A172 (cell line): ENCODE data around the gene CCL5. TPM values are rescaled to one million over a fixed set of nuclear protein-coding genes. Genes with fewer than 3 reads are reported as not detected.
"Not testable (repeated sequence)": the region's sequence is repeated elsewhere in the genome, so short reads cannot be mapped to it uniquely, and the experiment has no call there.

Source experiments
- DNase-seq: peaks from one replicate; pipeline ENCODE4 v3.0.0-alpha.2; 2015; ENCODE audit warnings: low spot score
- total RNA-seq: library from RNA; depleted of rRNA; stranded (reverse); fragments of >200 nt; shearing (Covaris generic); gene quantifications from 2 replicates; pipeline ENCODE4 v1.2.3, GENCODE V29; 2014

Gene CCL5
- total RNA-seq, 1 experiment from 2014 or later = not detected

DNA sequence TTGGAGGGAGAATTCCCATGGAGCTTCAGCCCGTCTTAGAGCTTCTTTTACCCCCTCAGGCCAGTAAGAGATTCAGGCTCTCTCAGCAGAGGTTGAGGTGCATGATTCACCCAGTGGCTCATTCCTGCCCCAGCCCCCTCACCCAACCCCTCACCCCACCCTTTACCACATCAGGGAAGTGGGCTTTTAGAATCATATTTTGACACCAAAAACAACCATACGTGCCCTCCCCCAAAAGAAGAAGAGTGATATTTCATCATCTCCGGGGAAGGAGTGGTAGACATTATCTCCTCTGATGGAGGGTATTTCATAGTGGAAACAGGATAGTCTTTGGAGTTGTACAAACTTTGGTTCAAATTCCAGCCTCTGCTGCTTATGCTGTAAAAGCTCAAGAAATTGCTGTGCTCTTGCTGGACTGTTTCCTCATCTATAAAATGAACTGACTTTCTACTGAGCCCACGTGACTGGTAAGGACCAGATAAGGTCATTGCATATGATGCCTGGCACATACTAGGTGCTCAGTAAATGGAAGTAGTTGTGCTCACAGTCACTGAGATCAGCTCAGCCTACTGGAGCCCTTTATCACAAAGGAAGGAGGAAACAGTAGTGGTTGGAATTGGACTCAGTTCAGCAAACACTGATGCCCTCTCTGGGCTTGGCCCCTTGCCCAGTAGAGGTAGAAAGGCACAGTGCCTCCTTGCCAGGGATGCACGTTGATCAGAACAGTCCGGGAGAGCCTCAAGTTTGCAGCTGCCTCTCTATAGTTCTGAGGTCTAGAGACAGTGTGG is 18.3 kb upstream of the CCL5 start:
- DNase-seq = peak; percentile 45

DNA sequence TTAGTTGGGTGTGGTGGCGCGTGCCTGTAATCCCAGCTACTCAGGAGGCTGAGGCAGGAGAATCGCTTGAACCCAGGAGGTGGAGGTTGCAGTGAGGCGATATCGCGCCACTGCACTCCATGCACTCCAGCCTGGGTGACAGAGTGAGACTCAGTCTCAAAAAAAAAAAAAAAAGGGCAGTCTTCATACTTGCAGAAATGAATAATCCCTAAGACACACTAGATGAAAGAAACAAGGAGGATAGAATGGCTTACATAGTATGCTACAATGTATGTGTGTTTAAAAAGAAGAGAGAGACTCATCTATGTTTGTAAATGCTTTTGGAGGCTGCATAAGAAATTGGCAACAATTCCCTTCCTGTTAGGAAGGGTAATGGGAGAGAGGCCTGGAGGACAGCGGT is 17.6 kb upstream of the CCL5 start:
- DNase-seq = not testable (repeated sequence)

DNA sequence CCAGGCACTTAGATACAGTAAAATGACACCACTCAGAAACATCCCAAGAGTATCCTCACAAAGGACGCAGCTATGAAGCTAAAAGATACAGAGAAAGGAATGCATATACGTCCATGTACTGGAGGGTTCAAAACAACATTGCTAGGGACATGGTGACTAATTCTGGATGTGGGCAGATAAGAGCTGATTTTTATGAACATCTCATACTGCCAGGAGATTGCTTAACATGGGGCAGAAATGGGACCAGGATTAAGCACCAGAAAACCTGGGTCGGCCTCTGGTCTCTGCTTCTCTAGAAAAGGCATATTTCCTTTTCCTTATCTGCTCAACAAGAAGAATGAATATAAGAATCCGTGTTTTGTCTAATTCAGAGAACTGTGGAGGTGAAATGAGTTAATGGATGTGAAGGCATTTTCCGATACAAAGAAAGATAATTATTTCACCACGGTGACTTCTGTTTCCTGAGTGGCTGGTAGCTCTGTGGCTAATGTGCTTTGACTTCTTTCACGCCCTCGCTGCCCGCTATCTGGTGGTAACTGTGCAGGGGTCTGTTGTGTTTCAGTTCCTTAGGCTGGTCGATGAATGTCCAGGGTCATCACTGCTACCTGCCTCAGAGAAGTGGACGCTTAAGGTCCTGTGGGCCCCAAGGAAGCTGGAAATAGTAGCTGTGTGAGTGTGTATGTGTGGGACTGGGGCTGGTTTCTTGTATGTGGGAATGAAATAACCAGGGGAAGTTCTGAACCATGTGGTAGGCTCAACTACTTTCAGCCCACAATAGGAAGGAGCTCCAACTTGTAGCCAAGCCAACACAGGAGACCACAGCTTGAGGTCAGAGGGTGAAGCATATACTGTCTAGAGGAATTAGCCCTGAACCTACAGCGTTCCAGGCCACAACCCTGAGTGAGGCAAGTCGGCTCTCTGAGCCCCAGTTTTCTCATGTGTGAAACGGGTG is 15.8 kb upstream of the CCL5 start:
- DNase-seq = no peak

DNA sequence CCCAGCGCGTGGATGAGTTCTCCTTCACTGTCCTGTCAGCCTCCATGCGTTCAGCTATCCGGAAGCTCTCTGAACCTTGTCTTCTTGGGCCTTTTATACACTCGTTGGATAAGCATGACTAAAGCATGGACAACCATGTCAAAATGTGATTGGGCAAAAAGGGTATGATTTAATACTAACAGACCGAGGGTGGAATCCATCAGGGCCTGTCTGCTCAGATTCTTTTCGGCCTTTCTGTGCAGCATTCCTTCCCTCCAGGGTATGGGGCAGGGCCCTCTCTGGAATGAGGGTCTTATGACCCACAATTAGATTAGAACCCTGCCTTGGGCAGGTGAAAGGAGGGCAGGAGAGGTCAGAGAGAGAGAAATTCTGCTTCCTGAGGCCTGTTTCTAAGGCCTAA is 14.0 kb upstream of the CCL5 start:
- DNase-seq = no peak

DNA sequence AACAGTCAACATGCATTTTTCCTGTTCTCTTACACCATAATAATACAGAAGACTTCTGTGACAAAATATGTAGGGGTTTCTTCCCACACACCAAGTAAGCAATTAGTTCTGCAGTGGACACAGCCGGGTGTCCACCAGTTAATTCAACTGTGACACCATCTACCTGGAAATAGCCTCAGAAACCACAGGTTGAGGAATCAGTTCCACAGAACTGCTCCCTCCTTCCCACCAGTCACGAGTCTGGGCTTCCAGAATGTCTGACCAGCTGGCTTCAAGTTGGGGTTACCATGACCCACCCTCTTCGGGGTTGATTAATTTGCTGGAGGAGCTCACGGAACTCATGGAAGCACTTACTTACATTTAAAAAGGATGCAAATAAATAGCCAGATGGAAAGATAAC is 13.6 kb upstream of the CCL5 start:
- DNase-seq = no peak

DNA sequence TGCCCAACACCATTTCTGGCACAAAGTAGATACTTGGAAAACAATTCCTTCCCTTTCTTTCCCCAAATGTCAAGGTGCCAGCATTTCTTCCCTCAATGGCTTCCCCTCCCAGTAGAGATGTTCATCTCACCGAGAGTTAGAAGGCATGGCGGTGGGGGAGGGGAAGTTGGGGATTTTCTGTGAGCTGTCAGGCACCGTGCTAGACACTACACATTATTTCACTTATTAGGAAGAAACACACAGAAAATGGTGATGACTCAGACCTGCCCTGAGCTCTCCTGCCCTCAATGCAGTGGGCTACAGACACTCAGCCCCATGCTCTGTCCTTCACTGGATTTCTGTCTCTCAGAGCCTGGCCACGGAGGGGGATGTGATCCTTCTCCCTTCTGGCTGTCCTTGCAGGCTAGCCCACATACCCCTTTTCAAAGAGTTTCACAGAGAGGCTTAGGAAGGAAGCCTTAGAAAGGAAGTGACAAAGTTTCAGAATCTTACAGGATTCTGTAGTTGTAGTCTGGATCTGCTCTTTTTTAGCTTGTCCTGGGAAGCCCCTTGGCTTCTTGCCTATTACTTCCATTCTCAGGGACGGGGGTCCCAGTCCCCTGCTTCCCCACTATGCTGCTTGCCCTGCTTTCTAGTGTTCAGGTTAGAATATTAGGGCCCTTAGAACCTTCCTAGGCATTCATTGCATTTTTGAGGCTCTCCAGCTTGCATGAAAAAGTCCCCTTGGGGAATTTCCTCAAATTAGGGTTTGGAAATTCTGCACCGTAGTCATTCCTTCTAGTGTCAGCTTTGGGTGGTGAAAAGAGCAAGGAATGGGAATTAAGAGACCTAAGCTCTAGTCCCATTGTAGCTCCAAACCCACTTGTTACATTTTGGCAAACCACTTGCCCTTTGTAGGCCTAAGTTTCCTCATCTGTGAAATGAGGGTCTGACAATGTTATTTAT is 12.2 kb upstream of the CCL5 start:
- DNase-seq = no peak

DNA sequence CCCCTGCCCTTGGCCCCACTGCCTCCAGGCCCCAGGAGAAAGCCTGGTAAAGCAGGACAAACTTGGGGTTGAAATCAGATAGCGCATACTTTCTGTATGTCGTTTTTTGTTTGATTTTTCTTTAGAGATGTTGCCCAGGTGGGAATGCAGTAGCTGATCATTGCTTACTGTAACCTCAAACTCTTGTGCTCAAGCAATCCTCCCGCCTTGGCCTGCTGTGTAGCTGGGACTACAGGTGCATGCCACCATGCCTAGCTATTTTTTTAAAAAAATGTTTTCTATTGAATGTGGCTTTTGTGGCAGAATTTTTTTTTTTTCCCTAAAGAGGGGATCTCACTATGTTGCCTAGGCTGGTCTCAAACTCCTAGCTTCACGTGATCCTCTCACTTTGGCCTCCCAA is 11.1 kb upstream of the CCL5 start:
- no peak for DNase-seq

DNA sequence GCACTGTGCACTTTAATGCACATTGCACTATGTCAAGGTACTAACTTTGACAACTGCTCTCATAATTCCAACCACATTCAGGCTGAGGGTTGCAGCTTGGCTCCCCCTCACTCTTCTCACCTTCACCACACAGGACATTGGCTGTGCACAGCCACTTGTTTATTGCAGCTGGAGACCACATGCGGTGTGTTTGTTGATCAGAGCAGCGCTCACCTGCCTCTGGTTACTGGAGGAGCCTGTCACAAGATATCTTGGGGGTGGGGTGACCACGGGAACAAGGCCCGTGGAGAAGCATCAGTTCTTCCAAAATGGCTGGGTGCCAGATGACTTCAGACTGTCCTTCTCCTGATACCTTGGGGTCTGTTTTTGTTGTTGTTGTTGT is 10.6 kb upstream of the CCL5 start:
- DNase-seq = no peak

DNA sequence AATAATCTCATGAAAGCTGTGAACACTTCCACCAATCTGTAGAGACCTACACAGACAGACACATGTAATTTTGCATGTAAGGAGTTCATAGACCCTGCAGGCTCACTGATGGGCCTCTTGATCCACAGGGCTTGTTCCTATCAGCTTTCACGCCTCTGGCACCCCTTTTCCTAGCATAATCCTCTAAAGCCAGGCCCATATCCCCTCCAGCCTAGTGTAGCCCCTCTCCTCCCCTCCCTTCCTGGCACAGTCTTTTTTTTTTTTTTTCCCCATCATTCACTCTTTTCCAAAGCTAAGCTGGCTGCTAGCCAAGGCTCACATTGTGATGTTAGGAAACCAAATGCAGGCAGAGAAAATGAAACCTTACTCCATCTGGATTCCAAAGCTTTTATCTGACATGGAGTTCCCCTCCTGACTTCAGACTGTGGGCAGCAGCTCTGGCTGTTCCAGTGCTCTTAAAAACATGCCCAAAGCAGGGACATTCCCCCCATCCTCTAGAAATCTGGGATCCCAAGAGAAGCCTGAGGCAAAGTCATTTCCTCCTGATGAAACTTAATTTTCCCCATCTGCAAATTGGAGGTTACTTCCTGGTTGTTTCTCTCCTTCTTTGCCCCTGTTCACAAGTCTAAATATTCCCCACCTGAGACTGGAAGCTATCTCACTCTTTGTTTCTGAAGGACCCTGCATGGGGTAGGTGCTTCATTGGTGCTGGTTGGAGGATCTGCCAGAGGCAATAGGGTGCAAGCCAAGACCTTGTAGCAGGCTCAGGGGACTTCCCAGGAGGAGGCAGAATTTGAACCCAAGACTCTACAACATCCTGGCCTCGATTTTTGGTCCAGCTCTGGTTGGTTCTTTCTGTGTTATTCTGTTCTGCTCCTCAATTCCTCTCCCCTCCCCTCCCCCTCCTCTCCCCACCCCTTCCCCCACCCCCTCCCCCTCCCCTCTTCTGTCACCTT is 9.9 kb upstream of the CCL5 start:
- peak; percentile 45 for DNase-seq

DNA sequence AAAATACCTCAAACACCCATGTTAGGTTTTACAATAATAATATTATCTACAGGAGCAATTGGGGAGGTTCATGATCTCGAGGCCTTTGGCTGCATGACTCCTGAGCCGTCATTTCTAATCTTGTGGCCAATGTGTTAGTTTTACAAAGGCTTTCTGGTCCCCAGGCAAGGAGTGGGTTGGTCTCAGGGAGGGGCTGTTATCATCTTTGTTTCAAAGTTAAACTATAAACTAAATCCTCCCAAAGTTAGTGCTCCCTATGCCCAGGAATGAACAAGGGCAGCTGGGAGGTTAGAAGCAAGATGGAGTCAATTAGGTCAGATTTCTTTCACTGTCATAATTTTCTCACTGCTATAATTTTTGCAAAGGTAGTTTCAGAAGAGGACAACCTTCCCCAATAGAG is 9.1 kb upstream of the CCL5 start:
- DNase-seq = no peak

DNA sequence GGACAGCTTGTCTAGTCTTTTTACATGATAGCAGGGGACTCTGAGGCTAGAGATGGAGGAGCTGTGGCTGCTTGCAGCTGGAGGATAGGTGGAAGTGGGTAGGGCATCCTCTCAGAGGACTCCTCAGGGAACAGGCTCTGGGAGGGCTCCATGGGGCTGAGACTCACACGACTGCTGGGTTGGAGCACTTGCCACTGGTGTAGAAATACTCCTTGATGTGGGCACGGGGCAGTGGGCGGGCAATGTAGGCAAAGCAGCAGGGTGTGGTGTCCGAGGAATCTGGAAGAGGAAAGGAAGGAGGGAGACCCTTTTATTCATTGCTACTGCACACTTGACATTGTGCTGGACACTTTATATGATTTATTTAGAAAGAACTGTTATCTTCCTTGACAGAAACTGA is 1.8 kb downstream of the CCL5 start:
- no peak for DNase-seq

DNA sequence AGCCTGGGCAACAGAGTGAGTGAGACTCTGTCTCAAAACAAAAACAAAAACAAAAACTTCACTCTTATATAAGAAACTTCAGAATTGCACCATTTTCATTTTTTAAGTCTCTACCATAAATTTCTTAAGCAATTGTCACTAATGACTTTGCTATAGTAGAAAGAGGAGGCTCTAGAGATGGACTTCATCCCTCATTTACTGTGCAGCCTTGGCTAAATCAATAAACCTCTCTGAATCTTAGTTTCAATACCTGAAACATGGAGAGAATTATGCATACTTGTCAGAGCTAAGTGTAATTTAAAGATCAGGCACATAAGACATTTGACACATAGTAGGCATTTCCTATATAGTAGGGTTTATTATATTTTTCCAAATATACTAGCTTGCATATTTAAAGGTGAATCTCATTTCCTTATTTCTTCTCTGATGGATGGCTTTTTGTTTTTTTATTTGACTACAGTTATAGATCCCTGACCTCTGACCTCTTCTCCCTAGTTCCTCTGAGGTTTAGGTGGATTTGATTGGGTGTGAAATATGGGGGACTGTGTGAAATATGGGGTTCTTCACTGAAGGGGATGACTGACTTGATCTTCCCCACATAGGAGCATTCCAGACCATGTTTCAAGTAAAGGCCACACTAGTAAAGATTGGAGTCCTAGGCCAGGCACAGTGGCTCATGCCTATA is 2.7 kb downstream of the CCL5 start:
- no peak for DNase-seq

DNA sequence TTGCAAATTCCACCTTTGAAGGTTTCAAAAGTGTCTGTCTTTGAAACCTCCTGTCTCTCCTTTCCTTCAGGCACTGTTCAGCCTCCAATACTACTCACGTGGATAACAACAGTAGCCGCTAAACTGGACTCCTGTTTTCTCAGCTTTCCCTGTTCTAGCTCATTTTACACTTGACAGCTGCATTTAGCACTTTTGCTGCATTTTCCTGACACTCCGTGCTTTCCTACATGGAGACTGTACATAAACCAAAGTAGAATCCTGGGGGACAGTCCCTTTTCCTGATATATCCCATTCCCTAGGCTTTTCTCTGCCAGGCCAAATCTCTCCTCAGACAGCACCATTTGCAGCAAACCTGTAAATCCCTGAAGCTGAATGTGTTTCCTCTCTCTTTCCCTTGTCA is 3.6 kb downstream of the CCL5 start:
- no peak for DNase-seq

DNA sequence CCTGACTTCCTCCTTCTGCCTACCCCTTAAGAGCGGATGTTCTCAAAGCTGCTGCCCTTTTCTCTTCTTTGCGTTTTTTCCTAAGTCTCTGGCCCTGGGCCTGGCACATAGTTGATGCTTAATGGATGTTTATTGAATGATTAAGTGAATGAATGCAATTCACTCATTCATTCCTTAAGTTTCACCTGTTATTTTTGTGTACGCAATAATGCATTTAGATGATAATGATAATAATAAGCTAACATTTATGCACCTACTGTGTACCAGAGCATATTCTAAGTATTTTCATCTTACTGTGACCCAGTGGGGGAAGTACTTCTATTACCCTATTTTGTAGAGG is 4.4 kb downstream of the CCL5 start:
- DNase-seq = no peak

DNA sequence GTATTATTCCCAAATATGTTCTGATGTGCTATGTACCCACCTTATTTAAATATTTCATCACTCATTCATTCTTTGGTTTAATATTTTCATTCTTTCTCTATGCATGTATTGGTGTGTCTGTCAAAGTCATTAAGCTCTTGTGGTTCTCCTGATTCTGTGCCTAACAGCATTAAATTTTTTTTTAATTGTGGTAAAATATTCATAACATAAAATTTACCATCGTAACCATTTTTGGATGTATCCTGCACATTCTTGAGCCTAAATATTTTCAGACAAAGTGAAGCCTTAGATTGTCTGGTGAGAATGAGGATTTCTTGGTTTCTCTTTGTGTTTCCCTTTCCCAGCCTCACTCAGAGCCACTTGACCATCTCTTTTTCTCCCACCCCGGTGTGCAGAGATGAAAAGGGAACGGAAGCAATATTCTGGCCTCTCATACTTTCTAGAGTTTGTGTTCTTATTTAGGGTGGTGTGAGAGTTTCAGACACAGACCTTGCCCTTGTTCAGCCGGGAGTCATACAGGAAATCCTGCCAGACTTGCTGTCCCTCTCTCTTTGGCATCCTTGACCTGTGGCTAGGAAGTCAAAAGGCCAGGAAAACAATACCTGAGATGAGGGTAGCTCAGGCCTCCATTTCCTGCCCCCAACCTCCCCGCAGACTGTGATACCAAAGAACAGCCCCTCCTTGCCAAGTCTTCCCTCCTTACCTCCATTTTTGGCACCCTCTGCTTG is 4.9 kb downstream of the CCL5 start:
- no peak for DNase-seq

DNA sequence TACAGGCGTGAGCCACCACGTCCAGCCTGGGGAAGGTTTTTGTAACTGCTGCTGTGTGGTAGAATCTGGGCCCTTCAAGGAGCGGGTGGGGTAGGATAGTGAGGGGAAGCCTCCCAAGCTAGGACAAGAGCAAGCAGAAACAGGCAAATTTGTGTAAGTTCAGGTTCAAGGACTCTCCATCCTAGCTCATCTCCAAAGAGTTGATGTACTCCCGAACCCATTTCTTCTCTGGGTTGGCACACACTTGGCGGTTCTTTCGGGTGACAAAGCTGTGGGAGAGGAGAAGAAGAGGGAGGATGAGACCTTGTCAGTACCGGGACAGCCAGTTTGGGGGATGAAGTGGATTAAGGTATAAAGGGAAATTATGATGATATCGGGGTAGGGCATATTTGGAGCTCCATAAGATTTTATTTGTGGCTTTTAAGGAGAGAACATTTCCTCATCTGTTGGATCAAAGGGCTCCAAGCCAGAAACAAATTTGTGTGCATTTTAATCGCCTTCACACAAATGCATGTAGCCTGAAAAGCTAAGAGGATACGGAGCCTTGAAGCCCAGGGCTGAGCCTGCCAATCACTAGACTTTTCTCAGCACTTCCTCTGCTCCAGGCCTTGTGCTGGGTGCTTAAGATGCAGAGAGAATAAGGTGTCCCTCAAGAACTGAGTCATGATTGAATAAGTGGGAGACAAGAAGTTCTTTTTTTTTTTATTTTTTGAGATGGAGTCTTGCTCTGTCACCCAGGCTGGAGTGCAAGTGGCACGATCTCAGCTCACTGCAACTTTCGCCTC is 7.8 kb downstream of the CCL5 start:
- no peak for DNase-seq

DNA sequence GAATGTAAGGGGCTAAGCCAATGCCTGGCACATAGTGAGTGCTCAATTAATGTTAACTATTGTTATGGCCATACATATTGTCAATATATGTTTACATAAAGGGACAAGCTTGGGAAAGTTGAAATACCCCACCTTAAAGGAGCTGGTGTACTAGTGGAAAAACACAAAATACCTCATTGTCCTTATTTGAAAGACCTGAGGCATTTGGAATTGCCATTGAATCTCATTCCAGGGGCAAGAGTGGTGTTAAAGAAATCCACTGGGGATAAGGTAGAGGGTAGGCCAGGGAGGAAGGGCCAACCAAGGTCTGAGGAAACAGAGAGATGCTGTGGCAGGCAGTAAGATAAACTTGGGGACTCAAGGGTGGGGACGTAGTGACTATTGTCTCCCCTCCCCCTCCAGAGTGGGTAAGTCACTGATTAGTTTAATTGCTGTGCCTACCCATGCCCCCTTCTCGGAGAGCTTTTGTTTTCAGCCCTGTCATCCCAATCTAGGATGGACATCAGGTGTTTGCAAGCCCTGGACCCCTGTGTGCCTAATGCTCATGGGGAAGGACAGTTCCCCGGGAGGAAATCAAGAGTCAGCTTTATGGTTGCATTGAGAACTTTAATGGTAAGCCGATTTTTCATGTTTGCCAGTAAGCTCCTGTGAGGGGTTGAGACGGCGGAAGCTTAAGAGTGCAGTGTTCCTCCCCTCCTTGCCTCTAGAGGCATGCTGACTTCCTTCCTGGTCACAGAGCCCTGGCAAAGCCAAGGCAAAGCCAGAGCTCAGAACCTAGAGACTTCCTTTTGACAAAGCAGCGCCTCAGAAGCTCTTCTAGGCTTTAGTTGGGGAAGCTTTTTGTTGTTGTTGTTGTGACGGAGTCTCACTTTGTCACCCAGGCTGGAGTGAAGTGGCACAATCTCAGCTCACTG is 9.0 kb downstream of the CCL5 start:
- no peak for DNase-seq

DNA sequence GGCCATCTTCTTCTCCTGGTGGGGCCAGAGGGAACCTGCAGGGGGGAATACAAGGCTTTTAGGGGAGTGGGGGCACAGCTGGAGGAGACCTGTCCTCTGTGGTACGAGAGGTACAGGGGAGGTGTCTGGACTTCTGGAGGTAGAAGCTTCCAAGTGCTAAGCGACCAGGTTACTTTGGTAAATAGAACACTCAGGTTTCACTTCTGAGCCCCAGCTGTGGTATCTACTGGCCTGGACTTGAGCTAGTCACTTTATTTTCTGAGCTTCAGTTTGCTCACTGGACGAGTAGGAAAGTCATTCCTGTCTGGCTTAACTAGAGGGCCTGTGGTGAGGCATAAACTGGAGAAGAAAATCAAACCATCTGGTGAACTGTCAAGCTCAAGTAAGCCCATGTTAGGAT is 11.4 kb downstream of the CCL5 start, which contains the start of gene HEATR9:
HEATR9 (minus strand) TSS at position 155 of the 400 bp plus-strand sequence; CDS start at position 6, 149 bp downstream.
- no peak for DNase-seq
